Activated CD4-positive, alpha-beta T cell treated with anti-CD3 and anti-CD28 coated beads, Interleukin-2, amount 50 U/mL, for 4 hours (primary cell): Measurements from ENCODE around the gene LINGO1.

Source experiments
- DNase-seq, 2 experiments: peaks; one replicate each; pipeline ENCODE4 v3.0.0-alpha.2; 2020

Gene LINGO1

DNA sequence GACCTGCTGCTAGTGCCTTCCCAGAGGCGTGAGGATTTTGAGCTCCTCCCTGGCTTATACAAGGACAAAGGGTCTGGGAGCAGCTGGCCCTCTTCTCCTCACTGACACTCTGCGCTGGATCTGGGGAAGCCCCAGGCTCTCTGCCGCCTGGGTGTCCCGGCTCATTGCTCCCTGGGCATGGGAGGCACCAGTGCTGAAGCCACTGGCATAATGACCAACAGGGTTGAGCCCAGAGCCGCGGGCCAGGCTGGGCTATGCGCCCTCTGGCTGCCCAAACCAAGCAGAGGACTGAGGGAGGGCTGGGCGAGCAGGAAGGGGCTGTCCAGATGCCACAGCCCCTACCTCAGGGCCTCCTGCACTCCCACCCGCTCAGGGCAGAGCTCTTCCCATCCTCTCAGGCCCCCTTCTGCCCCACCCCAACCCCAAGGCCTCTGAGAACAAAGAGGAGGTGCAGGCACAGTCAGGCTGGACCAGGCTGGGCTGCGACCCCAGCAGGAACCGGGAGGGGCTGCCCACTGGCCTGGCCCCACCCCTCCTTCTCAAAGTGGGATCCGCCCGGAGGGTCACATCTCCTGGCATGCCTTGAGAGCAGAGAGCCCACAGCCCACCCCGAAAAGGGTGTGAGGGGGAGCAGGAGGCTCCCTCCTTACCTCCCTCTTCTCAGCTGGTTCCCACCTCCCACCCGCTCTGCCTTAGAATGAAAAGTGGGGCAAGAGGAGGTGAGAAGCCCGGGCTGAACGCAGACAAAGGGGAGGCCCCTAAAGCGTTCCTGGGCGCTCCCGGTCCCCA lies 1.6 kb downstream of the LINGO1 start:
- no peak for DNase-seq

DNA sequence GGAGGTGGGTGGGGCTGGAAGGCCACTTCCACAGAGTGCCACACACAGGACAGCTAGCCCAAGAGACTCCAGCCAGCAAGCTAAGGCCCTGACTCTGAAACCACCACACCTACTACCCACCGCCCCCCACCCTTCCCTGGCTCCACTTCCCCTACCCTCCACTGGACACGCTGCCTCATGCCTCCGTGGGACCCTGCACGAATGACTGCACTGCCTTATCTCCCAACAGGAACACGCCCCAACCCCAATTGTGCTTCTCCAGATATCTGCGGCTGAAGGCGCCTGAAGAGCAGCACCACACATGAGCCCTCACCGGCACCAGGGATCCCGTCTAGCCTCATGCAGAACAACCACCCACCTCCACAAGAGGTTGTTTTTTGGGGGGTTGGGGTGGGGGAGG lies 2.7 kb downstream of the LINGO1 start:
- no peak for DNase-seq

DNA sequence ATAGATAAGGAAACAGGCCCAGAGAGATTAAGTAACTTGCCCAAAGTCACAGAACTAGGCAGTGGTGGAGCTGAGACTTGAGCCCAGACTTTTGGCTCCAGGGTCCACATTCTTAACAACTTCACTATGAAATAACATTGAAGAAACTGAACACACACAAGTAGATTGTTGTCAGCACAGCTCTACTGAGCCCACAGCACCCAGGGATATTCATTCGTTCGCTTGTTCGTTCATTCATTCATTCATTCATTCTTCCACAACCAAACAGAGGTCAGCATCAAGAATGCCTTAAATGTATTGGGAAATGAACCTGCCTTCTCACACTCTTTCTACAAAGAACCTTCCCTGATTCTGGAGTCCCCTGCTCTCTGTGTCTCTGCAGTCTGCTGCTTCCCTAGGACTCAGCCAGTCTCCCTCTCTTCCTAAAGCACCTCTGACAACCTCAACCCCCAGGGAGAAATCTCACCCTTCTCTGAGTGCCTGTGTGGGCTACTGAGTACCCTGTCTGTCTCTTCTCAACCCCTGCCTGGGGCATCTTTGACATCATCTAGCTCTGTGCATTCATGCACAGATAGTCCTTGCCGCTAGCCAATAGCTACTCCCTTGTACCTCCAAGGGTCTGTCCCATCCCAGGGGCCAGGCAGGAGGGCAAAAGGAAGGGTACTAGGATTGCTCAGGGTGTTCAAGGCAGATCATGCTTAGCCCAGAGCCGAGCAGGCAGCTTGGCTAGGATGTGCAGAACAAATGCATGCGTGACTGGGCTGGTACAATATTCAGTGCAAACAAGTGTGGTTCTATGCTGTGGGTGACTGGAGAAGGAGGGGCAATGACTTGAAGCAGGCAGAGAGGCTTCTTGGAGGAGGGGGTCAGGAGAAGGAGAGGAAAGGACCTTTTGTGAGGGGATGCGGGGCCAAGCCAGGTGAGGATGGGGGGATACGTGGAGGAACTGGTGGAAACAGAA lies 3.4 kb downstream of the LINGO1 start:
- no peak for DNase-seq

DNA sequence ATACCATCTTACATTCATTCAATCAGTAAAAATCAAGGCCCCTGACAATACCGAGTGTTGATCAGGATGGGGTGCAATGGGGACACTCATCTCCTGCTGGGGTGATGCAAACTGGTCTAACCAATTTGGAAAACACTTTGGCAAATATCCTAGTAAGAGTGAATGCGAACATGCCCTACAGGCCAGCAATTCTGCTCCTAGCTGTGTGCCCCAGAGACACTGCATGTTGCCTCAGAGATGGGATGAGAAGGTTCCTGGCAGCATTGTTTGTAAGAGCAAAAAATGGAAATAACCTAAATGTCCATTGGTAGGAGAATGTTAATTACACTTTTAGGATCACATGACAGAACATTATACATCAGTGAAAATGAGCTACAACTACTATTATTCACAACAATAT lies 4.7 kb downstream of the LINGO1 start:
- DNase-seq = no peak

DNA sequence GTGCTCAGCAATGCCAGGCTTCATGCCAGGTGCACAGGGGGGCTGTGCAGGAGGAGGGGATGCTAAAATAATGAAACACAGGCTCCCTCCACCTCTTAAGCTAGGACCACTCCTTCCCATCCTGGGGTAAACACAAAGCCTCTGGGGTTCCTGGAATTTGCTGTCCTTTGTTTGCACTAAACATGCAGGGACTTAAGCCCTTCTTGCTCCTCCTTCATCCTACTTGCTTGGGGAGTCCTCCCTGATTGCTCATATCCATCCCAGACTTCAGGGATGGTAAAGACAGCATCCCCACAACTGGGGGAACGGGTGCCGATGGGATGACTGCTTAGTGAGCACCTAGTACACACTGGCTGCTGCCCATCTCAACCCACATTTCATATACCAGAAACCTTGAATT lies 5.1 kb downstream of the LINGO1 start:
- no peak for DNase-seq

DNA sequence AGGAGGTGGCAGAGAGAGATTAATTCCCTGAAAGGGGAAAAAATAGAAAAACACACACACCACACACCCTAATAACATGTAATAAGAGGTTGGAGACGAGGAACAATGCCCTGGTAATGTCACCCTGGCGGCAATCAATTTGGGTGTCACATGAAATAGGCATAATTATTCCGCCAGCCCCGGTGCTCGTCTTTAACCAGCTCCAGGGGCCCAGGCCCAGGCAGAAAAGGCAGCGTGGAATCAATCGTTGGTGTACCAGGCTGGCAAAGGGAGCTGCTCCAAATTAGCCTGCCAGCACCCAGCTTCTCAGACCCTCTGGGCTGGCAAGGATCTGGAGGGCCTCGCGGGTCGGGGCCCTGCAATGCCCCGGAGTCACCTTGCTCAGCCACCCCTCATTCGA lies 5.6 kb downstream of the LINGO1 start:
- DNase-seq = no peak

DNA sequence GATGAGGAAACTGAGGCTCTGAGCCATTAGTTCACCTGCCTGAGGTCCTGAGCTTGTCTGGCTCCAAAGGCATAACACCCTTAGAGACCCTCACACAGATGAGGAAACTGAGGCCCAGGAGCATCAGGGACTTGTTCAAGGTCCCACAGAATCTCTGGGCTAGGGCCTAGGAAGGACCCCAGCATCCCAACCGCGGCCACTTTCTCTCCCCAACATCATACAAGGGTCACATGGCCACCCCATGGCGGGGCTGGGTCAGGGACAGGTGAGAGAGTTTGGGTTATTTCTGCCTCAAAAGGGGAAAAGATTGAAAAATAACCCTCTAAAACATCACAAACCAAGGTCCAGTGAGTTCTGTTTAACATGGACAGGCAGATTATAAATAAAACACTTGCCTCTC lies 6.7 kb downstream of the LINGO1 start:
- no peak for DNase-seq

DNA sequence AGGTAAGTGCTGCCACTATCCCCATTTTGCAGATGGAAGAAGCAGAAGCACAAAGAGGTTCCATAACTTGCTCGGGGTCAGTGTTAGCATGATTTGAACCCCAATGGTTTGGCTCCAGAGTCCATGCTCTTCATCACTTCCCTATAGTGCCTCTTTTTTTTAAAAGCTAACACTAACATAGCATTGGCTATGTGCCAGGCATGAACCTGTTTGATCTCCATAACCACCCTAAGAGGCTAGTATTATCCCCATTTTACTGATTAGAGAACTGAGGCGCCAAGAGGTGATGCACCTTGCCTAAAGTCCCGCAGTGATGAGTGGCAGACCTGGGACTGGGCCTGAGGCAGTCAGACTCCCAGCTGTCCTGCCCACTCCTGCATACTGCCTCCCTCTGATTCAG lies 7.3 kb downstream of the LINGO1 start:
- no peak for DNase-seq

DNA sequence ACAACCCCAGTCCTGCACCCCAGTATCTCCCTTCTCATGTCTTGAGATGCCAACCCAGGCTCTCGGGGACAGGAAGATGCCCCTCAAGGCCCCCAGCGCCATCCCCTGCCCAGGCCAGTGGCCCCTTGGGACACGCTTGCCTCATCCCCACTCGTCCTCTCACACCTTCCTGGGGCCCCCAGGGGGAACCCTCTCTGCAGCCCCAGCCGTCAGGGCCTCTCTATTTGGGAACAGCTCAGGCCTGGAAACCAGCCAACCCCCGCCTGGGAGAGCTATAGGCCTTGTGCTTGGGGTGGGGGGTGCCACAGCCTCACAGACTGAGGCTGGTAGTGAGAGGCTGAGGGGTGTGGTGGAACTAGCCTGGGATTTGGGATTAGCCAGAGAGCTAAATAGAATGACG lies 7.8 kb downstream of the LINGO1 start:
- DNase-seq = no peak

DNA sequence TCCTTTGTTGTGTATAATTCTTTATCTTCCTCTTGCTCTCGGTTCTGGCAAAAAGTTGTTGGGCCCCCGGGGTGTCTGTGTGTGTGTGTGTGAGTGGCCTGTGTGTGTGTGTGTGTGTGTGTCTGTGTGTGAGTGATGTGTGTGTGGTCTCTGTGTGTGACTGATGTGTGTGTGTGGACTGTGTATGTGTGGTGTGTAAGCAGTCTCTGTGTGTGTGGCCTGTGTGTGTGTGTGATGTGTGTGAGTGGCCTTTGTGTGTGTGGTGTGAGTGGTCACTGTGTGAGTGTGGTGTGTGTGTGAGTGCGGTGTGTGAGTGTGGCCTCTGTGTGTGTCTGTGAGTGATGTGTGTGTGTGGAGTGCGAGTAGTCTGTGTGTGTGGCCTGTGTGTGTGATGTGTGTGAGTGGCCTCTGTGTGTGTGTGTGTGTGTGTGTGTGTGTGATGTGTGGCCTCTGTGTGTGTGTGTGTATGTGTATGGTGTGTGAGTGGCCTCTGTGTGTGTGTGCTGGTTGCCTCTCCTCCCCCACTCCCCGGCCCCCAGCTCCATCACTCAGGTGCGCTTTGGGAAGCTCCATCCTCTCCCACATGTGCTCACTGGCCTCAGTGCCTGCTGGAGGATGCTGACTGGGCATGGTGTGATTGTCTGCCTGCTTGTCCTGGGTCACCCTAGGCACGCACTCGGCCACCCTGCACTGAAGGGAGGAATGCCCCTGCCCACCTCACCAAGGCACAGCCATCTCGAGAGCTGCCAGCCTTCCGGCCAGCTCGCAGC lies 8.8 kb downstream of the LINGO1 start:
- DNase-seq = no peak

DNA sequence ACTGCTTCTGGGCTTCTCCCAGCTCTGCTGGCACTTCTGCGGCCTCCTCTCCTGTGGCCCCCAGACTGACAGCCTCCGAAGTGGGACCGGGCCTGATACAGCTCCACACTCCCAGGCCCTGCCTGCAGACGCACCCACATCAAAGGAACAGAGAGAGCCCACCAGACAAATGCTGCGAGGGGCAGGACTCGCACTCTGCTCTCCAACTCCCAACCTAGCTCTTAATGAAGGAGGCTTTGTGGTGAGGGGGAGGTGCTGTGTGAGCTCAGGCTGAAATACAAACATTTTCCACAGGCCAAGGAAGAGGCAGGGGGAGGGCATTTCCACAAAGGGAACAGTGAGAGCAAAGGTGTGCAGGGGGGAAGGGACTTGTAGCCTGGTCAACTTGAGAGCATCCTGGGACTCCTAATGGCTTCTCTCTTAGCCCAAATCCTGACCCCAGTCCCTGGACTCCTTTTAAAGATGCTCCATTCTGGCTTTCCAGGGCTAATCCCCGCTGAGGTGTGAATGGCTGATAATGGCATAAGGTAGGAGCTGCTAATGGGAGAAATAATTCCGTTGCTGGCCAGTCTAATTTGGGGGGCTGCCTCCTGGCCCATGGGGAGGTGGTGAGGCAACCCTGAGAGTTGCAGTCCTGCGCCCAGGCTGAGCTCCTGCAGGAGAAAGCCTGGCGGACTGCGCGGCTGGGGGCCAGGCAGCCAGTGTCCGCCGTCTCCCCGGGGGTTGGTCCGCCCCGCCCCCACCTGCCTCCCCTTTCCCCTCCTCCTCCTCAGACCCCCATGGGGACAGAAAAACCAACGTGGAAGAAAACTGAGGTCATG lies 9.6 kb downstream of the LINGO1 start:
- DNase-seq = no peak

DNA sequence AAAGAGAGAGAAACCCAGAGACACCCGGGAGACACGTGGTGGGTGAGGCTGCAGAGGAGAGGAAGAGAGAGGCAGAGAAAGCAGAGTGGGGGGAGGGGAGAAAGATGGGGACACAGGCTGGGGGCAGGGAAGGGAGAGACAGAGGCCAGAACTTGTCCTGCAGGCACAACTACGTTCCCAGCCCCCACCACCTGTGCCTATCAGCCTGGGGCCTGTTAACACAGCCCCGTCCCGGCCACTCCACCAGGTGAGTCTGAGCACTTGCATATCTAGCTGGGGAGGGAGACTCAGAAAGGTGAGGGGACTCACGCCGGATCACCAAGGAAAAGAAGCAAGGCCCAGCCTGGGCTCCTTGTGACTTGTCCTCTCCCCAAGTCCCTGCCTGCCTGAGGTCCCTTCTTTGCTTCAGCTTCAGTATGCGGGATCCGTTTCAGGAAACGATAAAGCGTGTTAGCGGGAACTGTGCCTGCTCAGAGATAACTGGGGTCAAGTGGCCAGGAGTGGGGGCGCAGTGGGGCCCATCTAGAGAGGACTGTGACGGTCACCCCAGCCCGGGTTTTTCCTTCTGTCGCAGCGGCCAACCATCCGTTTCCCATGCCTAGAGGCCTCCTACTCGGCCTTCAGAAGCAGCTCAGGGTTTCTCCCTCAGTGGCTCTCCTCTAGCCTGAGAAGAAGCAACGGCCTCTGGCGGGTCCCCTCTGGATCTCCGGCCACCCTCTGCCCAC lies 10.3 kb downstream of the LINGO1 start:
- no peak for DNase-seq

DNA sequence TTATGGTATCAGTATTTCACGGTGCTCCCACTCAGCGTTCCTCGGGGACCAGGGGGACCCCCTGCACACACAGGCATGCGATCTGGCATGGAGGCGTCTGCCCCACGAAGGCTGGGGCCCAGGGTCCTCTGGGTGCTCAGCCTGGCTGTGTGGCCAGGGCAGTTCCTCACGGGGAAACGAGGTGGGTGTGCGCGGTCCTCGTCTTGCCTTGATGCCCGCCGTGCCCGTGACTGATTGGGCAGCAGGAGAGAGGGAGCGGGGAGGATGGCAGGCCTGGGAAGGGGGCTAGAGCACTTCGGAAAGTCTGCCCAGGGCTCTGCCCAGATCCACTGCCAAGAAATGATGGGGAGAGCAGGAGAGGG lies 10.9 kb downstream of the LINGO1 start:
- no peak for DNase-seq

DNA sequence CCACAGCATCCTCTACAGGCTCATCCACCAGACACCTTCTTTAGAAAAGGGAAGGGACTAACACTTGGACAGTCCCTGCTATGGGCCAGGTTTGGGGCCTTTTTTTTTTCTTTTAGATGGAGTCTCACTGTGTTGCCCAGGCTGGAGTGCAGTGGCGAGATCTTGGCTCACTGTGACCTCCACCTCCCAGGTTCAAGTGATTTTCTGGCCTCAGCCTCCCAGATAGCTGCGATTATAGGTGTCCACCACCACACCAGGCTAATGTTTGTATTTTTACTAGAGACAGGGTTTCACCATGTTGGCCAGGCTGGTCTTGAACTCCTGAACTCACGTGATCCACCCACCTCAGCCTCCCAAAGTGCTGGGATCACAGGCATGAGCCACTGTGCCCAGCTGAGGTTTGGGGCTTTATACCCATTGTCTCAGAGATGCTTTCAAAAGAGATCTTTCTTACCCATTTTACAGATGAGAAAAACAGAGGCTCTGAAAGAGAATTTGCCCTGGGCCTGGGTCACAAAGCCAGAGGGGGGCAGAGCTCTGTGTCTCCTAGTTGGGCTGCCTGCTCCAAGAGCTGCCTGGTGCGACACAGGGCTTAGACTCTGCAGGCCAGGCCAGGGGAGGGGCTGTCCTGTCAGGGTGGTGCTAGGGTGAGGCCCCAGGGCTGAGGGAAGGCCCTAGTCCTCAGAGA lies 11.6 kb downstream of the LINGO1 start:
- DNase-seq = no peak

DNA sequence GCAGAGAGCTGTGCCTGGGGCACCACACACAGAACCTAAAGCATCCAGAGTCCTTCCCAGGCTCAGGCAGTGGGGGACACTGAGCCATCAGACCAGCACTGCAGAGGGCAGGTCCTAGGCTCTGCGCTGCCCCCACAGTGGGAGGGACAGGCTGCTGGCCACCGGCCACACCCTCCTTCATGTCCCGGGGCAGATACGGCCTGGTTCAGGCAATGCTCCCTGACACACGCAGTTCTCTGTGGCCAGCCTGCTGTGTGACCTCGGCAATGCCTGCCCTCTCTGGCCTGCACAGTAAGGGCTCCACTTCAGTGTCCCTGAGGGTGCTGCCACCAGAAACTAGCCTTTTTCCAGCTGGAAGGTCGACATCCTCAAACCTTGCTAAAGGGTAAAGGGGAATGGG lies 12.4 kb downstream of the LINGO1 start:
- no peak for DNase-seq

DNA sequence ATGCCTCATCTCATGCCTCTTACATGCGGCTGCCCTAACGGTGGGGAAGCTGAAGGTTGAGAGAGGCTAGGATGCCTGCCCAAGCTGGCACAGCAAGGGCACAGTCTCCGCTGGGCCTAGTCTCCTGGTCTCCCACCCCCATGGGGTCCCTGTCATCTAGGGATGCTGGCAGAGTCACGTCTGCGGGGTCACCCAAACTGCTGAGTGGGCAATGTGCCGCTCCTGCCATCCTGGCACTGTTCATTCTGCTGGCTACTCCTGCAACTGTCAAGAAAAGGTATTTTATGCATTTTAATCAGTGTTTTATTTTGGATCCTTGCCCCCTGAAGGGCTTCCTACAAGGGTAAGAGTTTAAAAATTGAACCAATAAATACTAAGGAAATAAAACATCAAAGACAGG lies 12.8 kb downstream of the LINGO1 start:
- DNase-seq = no peak

DNA sequence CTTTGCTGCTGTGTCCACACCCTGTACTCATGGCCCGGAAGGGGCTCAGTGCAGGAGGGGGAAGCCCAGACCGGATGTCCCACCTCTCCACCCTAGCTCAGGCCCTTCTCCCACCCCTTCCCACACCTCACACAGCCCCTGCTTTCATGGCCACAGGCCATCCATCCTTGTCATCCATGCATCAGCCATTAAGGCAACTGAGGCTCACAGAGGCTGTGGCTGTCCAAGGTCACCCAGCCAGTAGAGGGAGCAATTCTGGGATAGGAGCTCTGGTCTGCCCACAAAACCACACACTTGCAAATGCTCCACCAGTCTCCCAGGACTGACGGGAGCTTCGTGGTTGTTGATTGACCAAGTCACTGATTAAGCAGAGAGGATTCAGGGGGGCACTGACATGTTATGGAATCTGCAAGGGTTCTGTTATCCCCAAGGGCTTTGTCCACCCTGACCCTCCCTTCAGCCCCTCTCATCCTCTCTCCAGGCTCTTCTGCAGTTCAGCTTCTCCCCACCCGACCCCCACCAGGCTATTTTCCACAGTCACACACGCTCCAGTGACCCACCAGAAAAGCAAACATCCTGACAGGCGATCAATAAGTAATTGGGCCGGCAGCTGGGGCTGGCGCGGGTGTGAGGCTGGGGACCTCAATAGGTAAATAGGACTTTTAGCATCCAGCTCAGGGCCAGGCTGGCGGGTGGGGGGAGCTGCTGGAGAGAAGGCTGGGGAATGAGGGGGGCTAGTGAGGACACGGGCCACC lies 15.1 kb downstream of the LINGO1 start:
- DNase-seq = no peak

DNA sequence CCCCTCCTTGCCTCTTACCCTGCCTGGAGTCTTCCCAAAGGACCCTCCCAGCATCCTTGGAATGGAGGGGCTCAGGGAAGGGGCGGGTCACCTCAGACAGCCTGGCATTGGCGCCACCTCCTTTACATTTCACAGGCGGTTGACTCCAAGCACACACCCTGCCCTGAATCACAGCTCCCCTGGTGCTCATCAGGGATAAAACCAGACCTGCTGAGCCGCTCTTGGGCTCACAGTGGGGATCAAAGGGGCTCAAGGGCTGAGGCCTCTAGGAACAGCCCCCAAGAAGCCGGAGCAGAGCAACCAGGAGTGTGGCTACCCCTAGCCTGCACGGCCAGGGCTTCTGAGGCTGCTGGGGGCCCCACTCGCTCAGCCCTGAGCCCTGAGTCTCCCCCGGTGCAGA lies 16.6 kb downstream of the LINGO1 start:
- DNase-seq = no peak

DNA sequence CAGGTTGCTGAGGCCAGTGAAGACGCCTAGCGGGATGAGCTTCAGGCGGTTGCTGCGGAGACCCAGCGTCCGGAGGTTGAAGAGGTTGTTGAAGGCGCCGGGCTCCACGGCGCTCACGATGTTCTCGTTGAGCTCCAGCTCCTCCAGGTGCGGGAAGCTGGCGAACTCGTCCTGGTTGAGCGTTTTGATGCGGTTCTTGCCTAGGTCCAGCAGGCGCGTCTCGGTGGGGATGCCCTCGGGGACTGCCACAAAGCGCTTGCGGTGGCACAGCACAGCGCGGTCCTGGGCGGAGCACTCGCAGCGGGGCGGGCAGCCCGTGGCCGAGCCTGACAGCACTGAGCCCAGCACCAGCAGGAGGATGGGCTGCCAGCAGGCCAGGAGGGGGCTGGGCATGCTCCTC lies 17.2 kb downstream of the LINGO1 start:
- no peak for DNase-seq

DNA sequence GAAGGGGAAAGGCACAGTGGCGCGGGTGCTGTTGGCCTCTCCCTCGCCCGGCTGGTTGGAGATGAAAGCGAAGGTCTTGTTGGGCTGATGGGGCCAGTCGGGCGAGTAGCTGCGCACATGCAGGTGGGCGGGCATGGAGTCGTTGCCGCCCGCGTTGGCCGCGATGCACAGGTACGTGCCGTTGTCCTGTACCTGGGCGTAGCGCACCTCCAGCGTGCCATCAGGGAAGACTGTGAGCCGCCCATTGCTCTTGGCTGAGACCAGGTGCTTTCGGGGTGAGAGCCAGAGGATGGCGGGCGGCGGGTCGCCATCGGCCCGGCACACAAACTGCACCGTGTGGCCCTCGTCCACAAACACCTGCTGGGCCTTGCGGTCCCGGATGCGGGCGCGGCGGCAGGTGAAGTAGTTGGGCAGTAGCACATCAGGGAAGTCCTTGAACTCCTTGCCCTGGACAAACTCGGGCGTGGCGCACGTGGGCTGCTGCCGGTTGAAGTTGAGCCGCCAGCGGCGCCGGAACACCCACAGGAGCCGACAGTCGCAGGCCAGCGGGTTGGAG lies 18.4 kb downstream of the LINGO1 start:
- DNase-seq = no peak
